ENCODE results near the gene VPS33B.

Gene VPS33B

DNA sequence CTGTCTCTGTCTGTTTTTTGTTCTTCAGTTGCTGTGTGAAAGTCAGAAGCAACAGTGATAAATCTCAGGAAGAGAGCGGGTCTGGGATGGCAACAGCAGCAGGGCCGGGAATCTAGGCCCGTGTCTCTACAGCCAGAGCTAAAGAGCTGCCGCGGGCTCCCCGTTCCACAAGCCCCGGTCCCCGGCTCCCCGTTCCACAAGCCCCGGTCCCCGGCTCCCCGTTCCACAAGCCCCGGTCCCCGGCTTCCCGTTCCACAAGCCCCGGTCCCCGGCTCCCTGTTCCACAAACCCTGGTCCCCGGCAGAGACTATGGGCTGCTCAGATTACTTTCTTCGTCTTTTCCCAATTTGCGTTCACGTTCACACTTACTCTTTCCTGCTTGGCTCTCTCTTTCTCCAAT lies 48.2 kb downstream of the VPS33B start:
- FAIRE-seq, result no peak

DNA sequence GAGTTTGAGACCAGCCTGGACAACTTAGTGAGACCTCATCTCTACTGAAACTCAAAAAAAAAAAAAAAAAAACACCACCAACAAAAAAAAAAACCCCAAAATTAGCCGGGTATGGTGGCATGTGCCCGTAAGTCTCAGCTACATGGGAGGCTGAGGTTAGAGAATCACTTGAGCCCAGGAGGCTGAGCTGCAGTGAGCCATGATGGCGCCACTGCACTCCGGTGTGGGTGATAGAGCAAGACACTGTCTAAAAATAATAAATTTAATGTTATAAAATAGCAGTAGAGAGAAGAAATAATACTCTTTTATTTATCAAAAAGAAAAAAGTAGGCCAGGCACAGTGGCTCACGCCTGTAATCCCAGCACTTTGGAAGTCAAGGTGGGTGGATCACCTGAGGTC lies 50.3 kb downstream of the VPS33B start:
- FAIRE-seq, result no peak

DNA sequence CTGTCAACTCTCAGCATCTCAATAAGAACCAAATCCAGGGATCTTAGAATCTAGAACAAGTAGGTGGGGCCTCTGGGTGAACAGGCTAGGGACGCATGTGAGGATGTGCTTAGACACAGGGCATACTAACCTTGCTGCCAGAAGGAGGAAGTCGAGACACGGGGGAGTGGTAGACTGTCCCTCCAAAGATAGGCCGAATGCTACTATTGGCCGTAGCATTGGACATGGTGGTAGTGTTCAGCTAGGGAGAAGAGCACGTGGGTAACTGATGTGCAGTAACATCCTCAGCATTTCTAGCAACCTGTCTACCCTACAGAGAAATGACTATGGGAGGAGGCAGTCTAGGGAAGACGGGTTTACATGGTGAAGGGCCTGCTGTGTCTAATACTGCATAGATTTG lies 52.1 kb downstream of the VPS33B start:
- FAIRE-seq, result no peak

DNA sequence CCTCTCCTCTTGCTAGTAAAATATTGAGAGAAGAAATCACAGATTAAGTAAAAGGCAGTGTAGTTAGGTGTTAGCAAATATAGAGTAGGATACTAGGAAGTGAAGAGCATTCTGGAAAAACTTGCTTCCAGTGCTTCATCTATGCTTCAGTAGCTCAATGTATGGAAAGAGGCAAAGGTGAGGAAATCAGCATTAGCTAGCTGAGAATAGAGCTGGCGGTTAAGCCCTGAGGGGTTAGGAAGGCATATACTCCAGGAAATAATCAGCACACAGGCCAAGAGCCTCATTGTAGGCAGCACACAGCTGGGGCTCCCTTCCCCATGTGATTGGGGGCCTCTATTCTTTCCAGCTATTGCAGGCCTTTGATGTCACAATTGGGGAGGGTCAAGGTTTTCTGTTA lies 54.0 kb downstream of the VPS33B start:
- no peak for FAIRE-seq

DNA sequence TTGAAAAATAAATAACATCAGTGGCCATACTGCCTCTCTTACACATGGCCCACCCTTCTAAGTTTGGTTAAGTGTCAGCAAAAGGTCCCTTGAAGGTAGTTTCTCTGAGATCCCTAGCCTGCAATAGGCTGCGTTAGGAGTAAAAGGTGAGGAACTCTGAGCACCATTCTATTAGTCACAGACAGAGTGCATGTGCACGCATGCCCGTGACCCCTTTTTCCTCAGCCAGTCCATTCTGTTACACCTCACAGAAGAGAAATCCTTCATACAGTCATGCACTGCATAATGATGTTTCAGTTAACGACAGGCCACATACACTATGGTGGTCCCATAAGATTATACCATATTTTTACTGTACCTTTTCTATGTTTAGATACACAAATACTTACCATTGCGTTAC lies 55.2 kb downstream of the VPS33B start:
- FAIRE-seq, result no peak

DNA sequence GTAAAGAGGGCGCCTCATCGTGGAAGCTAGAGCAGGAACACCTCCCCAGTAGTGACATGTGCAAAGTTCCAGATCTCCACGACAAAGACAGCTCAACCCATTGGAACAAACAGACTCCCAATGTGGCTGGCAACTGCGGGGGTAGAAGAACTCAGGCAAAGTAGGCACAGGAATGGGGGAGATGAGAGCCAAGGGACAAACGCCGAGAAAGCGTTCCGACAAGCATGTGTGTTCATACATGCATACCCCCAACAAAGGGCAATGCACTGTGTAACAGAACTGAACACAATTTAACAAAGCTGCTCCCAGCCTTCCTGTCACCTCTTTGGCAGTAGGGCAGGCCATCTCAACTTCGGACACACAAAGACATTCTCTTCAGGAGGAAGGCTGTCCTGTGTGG lies 56.1 kb downstream of the VPS33B start:
- FAIRE-seq, result no peak

DNA sequence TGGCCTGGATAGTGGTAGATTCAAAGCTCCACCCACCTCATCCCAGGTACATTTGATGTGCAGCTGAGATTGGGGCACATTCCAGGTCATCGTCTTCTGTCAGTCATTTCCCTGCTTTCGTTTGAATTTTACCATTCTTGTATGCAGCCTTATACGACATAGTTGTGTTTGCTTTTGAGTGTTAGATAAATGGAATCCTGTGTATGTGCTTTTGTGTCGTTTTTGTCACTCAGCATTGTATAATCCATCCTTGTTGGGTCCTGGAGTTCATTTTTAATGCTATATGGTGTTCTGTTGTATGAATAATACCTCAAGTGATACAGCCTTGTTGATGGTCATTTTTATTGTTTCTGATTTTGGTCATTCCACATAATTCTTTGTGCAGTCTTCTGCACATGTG lies 60.4 kb downstream of the VPS33B start:
- no peak for FAIRE-seq

DNA sequence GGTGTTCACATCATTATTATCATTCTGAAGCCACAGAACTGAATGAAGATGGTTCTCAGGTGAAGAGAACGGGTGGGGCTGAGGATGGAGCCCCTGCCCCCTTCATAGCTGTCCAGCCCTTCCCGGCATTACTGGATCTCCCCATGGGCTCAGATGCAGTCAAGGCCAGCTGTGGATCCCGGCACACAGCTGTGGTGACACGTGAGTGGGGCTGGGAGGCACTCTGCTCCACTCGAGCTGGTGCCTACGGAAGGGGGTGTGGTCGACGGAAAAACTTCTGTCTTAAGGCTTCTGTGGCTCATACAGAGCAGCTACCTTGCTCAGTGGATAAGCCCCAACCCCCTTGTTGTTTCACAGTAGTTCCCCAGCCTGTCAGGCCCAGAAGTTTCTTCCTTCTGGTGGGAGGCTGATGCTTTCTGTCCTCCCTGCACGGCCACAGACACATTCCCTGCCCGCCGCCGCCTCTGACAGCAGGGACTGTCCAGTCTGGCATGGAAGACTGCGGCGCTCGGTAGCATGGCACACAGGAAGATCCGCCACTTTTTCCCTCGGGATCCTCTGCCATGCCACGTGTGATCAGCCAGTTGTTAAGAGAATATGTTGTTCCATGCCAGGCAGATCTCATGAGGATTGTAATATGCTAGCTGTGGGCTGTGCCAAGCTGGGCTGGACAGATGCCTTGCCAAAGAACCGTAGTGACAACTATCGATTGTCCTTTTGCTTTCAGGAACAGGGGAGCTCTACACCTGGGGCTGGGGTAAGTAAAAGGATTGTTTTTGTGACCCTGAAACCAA lies 61.9 kb downstream of the VPS33B start:
- no peak for FAIRE-seq

DNA sequence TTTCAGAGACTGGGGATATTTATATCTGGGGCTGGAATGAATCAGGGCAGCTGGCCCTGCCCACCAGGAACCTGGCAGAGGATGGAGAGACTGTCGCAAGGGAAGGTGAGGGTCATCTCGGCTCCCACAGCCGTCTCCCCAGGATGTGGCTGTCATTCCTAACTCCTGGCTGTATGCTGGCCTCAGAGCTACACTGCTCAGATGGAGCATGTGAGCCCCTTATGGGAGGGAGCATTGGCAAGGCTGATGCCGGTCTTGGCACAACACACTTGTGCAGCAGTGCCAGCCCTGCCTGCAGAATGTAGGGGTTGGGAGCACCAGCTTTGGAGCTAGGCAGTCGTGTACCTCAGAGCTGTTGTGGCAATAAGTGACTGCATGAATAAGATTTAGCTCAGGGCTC lies 62.5 kb downstream of the VPS33B start:
- no peak for FAIRE-seq

DNA sequence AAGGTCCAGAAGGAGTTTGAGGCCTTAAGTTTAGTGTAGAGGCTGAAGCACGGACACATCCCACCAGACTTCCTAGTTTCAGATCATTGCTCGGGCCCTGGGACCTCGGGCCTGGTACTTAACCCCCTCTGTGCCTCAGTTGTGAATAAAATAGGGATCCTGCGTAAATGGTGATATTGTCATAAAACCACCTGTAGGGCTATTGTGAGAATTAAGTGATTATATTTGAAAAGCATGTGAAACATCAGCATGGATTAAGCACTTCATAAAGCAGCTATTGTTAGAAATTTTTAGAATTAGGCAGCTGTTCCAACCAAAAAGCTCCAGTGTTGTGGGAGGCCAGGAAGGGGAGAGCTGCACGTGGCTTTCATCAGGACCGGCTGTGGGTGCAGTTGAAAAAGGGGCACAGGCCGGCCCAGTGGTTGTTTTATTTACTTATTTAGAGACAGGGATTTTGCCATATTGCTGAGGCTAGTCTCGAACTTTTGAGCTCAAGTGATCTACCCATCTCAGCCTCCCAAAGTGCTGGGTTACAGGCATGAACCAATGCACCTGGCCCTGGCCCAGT lies 63.3 kb downstream of the VPS33B start:
- FAIRE-seq, result no peak

DNA sequence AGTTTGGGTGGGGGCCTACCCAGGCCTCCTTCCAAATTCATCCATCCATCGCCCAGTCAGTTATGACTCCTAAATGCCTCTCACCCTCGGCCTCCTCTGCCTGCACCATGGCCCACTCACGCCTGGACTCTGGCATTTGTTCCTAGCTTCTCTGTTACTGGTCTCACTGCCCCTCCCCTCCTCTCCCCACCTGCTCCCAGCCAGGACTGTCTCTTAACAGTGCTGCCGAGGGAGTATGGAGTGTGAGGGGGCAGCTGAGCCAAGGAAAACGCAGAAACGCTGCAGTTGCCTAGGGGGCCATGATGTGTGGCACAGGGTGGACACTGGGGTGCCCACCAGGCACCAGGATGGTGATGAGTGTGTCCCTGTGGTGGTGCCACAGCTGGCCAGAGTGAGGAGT lies 64.6 kb downstream of the VPS33B start:
- FAIRE-seq, result no peak

DNA sequence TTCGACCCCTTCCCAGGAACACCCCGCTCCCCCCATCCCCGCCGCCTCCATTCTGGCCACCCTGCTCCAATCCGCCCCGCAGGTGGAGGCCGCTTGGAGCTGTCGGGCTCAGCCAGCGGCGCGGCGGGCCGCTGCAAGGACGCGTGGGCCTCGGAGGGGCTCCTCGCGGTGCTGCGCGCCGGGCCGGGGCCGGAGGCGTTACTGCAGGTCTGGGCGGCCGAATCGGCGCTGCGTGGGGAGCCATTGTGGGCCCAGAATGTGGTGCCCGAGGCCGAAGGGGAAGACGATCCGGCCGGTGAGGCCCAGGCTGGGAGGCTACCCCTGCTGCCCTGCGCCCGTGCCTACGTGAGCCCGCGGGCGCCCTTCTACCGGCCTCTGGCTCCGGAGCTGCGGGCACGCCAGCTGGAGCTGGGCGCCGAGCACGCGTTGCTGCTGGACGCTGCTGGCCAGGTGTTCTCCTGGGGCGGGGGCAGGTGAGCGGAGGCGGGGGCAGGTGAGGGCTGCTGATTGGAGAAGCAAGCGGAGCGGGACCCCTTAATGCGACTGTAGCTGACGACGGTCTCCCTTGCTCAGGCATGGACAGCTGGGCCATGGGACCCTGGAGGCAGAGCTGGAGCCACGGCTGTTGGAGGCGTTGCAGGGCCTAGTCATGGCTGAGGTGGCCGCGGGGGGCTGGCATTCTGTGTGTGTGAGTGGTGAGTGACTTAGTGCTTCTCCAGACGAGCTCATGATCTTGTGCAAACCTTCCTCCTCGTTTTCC lies 65.2 kb downstream of the VPS33B start:
- FAIRE-seq, result no peak

DNA sequence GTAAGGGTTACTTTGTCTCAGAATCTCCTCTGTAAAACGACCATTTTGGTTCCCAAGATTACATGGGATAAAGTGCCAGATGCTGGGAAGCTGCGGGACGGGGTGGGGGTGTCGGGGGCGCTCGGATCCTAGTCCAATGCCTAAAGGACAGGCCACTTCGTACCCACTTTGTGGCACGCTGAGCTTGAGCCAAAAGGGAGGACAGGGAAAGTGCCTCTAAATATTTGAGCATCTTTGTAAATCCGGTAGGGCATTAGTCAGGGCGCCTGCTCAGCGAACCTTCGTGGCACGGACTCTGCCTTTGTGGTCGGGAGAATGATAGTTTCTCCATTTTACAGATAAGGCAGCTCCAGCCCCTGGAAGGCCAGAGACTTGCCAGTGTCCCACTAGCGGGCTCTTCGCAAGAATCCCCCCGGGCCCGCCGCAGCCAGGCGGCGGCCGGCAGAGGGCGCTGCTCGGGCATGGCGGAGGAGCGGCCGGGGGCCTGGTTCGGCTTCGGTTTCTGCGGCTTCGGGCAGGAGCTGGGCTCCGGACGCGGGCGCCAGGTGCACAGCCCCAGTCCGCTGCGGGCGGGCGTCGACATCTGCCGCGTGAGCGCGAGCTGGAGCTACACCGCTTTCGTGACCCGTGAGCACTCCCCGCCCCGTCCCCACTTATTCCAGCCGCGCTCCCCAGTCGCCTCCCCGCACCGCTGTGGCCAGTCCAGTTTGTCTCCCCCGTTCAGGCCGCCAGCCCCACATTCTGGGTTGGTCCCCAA lies 65.9 kb downstream of the VPS33B start:
- FAIRE-seq, result no peak

DNA sequence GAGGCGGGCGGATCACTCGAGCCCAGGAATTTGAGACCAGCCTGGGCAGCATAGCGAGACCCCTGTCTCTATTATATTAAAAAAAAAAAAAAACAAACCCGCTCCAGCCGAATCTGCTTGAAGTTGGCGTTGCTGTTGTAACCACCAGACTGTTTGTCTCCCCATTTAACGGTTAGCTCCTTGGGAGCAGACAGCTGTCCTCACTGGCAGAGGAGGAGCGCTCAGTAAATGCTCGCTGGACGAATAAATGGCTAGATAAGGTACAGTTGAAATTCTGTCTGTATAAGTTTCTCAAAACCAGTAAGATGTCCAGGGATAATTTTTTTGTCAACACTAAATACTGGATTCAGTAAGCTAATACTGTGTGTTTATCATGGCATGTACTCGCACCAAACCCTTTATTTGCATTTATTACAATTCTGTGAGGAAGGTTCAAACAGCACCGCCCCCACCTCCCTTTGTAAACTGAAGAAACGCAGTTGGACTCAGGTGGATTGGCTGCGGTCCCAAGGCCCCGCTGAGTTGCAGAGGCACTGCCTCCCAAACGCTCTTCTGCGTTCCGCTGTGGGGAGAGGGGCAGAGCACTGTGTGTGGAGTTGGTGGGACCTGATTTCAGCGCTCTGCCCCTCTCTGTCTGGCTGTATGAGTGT lies 66.6 kb downstream of the VPS33B start:
- no peak for FAIRE-seq

DNA sequence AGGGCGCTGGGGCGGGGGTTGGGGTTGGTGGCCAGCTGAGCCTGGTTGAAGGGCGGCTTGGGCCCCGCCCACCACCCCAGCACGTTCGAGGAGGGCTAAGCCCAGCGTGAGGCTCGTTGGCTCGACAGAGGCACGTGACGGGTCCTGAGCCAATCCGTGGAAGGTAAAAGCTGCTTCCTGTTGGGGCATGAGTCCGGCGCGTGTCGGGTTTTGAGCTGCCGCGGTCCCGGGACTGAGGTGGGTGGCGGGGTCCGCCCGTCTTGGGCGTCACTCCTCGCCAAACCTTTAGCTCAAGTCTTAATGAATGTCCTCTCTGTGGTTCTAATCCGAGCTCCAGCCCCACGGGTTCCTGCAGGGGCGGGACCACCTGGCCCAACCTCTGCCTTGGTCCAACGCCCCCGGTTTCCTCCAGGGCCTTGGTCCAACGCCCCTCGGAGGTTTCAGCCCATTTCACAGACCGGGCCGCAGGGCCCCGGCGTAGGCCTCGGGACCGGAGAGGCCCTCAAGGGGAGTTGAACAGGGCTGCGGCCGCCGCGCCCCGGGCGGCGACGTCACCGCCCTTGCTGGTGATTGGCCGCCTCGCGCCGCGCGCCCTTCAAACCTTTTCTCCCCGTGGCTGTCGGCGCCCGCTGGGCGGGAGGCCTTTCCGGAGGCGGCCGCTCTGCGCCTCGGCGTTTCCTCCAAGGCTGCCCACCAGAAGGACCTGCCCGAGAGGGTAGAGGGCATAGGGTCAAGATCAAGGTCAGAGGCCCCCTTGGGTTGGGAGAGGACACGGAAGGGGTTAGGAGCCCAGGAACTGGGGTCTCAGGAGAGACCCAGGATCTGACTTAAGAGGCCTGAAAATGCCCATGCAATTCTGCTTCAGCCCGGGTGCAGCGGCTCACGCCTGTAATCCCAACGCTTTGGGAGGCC lies 67.4 kb downstream of the VPS33B start, which contains the start of gene RCCD1:
RCCD1 (plus strand) TSS at position 173 of the 912 bp plus-strand sequence. CDS start 1,851 bp downstream, outside the sequence.
- peak; percentile 50 for FAIRE-seq

DNA sequence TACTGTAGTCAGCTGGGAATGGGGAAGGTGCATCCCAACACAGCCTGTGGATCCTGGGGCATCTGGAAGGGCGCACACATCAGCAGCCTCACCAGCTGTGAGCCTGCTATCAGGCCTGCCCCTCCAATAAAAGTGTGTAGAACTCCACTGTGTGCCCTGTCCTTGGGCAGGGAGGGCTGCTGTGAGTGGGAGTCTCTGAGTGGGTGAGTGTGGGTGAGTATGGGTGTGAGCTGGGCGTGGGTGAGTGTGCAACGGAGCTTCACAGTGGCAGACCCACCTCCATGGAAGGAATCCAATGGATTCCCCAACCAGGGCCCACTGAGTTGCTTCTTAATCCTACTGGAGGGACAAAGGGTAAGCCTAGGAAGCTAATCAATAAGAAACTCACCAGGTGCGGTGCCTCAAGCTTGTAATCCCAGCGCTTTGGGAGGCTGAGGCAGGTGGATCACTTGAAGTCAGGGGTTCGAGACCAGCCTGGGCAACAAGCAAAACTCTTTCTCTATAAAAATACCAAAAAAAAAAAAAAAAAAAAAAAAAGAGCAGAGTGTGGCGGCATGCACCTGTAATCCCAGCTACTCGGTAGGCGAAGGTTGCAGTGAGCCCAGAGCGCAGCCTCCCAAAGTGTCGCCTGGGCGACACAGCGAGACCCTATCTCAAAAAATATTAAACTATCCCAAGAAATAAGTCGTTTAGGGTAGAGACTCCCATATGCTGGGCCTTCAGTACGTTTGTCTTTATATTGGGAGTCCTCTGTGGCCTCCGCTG lies 68.3 kb downstream of the VPS33B start:
- FAIRE-seq, result no peak

DNA sequence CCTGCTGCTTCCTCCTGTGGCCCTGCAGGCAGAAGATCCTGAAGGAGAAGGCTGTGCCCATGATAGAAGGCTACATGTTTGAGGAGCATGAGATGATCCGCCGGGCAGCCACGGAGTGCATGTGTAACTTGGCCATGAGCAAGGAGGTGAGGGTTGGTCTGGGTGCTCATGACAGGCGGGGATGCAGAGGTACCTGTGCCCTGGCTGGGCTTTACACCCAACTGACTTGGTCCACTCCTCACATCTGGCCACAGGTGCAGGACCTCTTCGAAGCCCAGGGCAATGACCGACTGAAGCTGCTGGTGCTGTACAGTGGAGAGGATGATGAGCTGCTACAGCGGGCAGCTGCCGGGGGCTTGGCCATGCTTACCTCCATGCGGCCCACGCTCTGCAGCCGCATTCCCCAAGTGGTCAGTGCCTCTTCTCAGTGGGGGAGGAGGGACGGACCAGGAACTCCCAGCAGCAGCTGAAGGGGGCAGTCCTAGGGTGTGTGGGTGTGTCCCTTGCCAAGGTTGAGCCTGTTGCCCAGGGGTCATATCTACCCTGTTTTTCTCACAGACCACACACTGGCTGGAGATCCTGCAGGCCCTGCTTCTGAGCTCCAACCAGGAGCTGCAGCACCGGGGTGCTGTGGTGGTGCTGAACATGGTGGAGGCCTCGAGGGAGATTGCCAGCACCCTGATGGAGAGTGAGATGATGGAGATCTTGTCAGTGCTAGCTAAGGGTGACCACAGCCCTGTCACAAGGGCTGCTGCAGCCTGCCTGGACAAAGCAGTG lies 69.3 kb downstream of the VPS33B start:
- FAIRE-seq, result no peak

DNA sequence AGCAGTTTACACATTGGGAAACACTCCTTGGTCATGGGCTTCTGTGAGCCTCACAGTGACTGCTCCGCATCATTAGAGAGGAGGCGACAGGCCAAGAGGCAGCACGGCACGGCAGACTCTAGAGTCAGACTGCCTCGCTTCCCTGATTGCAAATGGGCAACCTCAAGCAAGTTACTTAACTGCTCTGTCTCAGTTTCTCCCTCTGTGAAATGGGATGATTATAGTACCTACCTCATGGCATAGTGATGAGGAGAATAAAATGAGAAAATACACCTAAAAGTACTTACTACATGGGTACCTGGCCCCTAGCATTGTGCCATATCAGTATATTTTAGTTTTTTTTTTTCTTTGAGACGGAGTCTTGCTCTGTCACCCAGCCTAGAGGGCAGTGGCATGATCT lies 71.7 kb downstream of the VPS33B start:
- FAIRE-seq, result no peak

DNA sequence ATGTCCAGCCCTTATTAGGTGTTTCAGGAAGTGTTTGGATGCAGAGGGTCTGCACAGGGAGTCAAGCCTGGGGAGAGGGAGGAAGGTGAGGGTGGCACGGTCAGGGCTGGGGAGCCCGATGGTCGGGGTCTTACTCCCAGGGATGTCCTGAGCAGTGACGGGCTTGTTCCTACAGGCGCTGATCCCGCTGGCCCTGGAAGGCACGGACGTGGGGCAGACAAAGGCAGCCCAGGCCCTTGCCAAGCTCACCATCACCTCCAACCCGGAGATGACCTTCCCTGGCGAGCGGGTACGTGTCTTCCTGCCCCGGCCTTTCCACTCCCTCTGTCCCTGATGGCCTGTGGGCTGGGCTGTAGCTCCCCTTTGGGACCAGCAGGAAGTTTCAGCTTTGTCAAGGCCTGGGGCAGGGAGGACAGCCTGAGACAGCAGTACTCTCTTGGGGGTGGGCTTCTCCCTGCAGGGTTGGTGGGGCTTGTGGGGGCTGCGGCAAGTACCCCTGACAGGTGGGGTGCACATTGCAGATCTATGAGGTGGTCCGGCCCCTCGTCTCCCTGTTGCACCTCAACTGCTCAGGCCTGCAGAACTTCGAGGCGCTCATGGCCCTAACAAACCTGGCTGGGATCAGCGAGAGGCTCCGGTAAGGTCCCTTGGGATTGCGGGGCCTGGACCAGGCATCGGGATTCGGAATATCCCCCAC lies 72.3 kb downstream of the VPS33B start:
- FAIRE-seq, result no peak

Data from endometrium (tissue), 2 donors.